HCT116 (cell line): ENCODE data around the gene CRAT. TPM values are rescaled to one million over a fixed set of nuclear protein-coding genes. Genes with fewer than 3 reads are reported as not detected.
A peak's percentile ranks its signal among the peaks of the same experiment; 100 is the strongest.
"Not testable (repeated sequence)": the region's sequence is repeated elsewhere in the genome, so short reads cannot be mapped to it uniquely, and the experiment has no call there.

Source experiments
- ATAC-seq: fragments of 200-7000 bp; cut with Tn5 transposase; 2 replicates; pipeline ENCODE4 v1.9.1; 2020; ENCODE audit warnings: mild to moderate bottlenecking, moderate library complexity
- BruUV-seq: library from RNA; stranded (reverse); fragments of 400-500 nt; replicated peaks from 2 replicates; lab custom pipeline; 2021; lab: Mats Ljungman, UMichigan
- CTCF ChIA-PET: fragments of 300-600 bp; sonication (Branson Sonifier 250); formaldehyde crosslinking; loops from one replicate; lab custom pipeline; 2021; ENCODE audit warnings: antibody characterized with exemption; lab: Charles Lee
- POLR2A ChIA-PET: fragments of 300-600, 350-600 bp; sonication (Branson Sonifier 250); formaldehyde crosslinking; loops from one replicate; lab custom pipeline; 2021; ENCODE audit warnings: antibody characterized with exemption; lab: Charles Lee
- RAD21 ChIA-PET, 2 experiments: fragments of 300-600 bp; sonication (Branson Sonifier 250); formaldehyde crosslinking; loops; one replicate each; lab custom pipeline; 2023; ENCODE audit warnings: low total read pairs in 2 of 2; ENCODE audit not compliant: uncharacterized antibody in 2 of 2, unreplicated experiment in 2 of 2, low non-redundant PET in 1 of 2; lab: Charles Lee
- DNase-seq: peaks from one replicate; pipeline ENCODE4 v3.0.0-alpha.2; 2010; ENCODE audit warnings: low read depth, low spot score
- H2AFZ ChIP-seq: fragments of 200-600 bp; shearing (Covaris generic), sonication (generic); 2 replicates; pipeline ENCODE4 v1.6.1; 2017; ENCODE audit warnings: low read depth, mixed run types, mixed read lengths, antibody characterized with exemption, low read length; ENCODE audit not compliant: poor library complexity, severe bottlenecking
- H3K27ac ChIP-seq: 2 replicates; pipeline ENCODE4 v1.5.1; 2012; ENCODE audit warnings: low read depth, low read length
- H3K27me3 ChIP-seq: fragments of 200-600 bp; sonication (generic); 2 replicates; pipeline ENCODE4 v1.6.1; 2016; ENCODE audit warnings: mixed run types, low read length, mixed read lengths; ENCODE audit not compliant: insufficient read depth
- H3K36me3 ChIP-seq, 2 experiments: fragments of 200-500 bp in 1 of 2; fragments of 200-600 bp in 1 of 2; sonication (Bioruptor generic) in 1 of 2; sonication (generic) in 1 of 2; 2 replicates each; pipeline versions ENCODE4 v1.5.1 to v1.6.1; 2014 to 2016; ENCODE audit warnings: low read length in 2 of 2, inconsistent platforms in 1 of 2, mixed read lengths in 1 of 2, mixed run types in 1 of 2; ENCODE audit not compliant: insufficient read depth in 2 of 2, control insufficient read depth in 1 of 2
- H3K4me1 ChIP-seq, 2 experiments: fragments of 200-600 bp in 1 of 2; sonication (generic) in 1 of 2; 2 replicates each; pipeline versions ENCODE4 v1.5.1 to v1.6.1; 2012 to 2017; ENCODE audit warnings: low read length in 2 of 2, inconsistent platforms in 1 of 2, mild to moderate bottlenecking in 1 of 2, mixed read lengths in 1 of 2, mixed run types in 1 of 2, moderate library complexity in 1 of 2; ENCODE audit not compliant: insufficient read depth in 2 of 2, control insufficient read depth in 1 of 2
- H3K4me2 ChIP-seq: fragments of 200-600 bp; sonication (generic); 2 replicates; pipeline ENCODE4 v1.6.1; 2017; ENCODE audit warnings: mixed run types, low read length, mixed read lengths
- H3K4me3 ChIP-seq, 2 experiments: fragments of 200-600 bp in 1 of 2; sonication (generic) in 1 of 2; replicated peaks in 1 of 2; 2 replicates each; pipeline ENCODE4 v1.5.1; 2011 to 2016; ENCODE audit warnings: low read length in 2 of 2, control low read depth in 1 of 2, low read depth in 1 of 2, mild to moderate bottlenecking in 1 of 2, mixed read lengths in 1 of 2, mixed run types in 1 of 2
- H3K79me2 ChIP-seq: fragments of 200-600 bp; sonication (generic); 2 replicates; pipeline ENCODE4 v1.6.1; 2017; ENCODE audit warnings: mild to moderate bottlenecking, mixed run types, low read length, moderate library complexity, mixed read lengths; ENCODE audit not compliant: insufficient read depth
- H3K9ac ChIP-seq: fragments of 200-600 bp; sonication (generic); 2 replicates; pipeline ENCODE4 v1.6.1; 2016; ENCODE audit warnings: low read length, mixed read lengths
- H3K9me2 ChIP-seq: fragments of 200-600 bp; sonication (generic), shearing (Covaris generic); 2 replicates; pipeline ENCODE4 v1.6.1; 2017; ENCODE audit warnings: mixed run types, mild to moderate bottlenecking, moderate library complexity; ENCODE audit not compliant: insufficient read depth
- H3K9me3 ChIP-seq, 2 experiments: fragments of 200-500 bp in 1 of 2; fragments of 200-600 bp in 1 of 2; sonication (Bioruptor generic) in 1 of 2; sonication (generic) in 1 of 2; 2 replicates each; pipeline ENCODE4 v1.6.1; 2014 to 2017; ENCODE audit warnings: low read length in 2 of 2, mixed read lengths in 2 of 2, inconsistent platforms in 1 of 2, low read depth in 1 of 2, mild to moderate bottlenecking in 1 of 2, mixed run types in 1 of 2, moderate library complexity in 1 of 2; ENCODE audit not compliant: control insufficient read depth in 1 of 2, insufficient read depth in 1 of 2
- H4K20me1 ChIP-seq: fragments of 200-600 bp; sonication (generic), shearing (Covaris generic); 2 replicates; pipeline ENCODE4 v1.6.1; 2017; ENCODE audit warnings: mixed run types, mild to moderate bottlenecking, moderate library complexity; ENCODE audit not compliant: insufficient read depth
- EZH2 ChIP-seq: fragments of 200-600 bp; sonication (generic); IDR thresholded peaks from 2 replicates; pipeline ENCODE4 v1.6.1; 2017; ENCODE audit warnings: antibody characterized with exemption, mixed run types
- intact Hi-C: fragments of 100-400 bp; cut with micrococcal nuclease; formaldehyde crosslinking; loops from 2 replicates; pipeline ENCODE4 v1.10.0; 2022
- total RNA-seq: library from RNA; stranded (reverse); gene quantifications from one replicate; pipeline ENCODE4 v1.2.1, GENCODE V29; 2021; ENCODE audit not compliant: unreplicated experiment
- TF ChIP-seq, protein P1 (sequence below): IDR thresholded peaks from 2 replicates; pipeline ENCODE4 v1.6.1; 2012

CRAT gene
- total RNA-seq, 1 experiment from 2014 or later: 29.0 TPM

DNA sequence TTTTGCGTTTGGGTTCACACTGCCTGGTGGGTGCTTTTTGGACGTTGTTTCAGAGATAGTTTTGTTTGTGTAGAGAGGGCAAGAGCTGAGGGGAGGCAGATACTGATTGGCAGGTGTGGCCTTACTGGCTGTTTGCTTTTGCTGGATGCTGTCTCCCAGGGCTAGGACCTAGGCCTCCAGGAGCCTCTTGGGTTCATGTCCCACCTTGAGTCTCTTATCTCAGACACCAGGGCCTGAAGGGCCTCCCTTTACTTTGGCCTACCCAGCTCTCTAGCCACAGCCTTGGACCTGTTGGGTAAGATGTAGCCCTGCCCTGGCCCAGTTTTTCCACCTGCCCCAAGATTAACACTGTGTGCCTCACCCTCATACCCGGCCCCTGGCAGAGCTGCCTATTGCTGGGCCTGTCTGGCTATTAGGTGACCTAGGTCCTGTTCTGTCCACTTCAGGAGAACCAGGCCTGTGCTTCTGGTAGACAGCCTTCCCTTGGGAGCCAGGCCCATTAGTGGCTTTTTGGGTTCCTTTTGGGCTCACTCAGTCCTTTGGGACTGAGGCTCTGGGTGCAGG is 14.0 kb upstream of the CRAT start:
- H3K79me2 ChIP-seq: peaks cover 31% of the 10 kb centered on the region; the same call in 1 of the 2 replicates
- H3K4me3 ChIP-seq: no peak overlapping the region
- BruUV-seq: TSS peak; percentile 15
- no peaks in the 10 kb centered on the region for H4K20me1 ChIP-seq
- TF ChIP-seq EZH2: no peak
- TF ChIP-seq, protein P1, sequence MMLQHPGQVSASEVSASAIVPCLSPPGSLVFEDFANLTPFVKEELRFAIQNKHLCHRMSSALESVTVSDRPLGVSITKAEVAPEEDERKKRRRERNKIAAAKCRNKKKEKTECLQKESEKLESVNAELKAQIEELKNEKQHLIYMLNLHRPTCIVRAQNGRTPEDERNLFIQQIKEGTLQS: no peak
- H2AFZ ChIP-seq: no peak overlapping the region
- ATAC-seq (no peak), DNase-seq (no peak)
- no peak overlapping the region for H3K9ac ChIP-seq
- peak overlapping the region; percentile 2; the same call in 1 of the 2 replicates for H3K4me2 ChIP-seq
- peaks cover 10 to 42% of the 10 kb centered on the region in 2 experiments; a peak in 3 of 4 replicates for H3K36me3 ChIP-seq
- peaks cover 3 to 17% of the 10 kb centered on the region in 2 experiments; a peak in 3 of 4 replicates for H3K4me1 ChIP-seq
- H3K27me3 ChIP-seq: no peaks in the 10 kb centered on the region
- ChIA-PET CTCF (interaction anchor here (0.9 to 2.2 kb wide), 3 partner anchors 18 to 501 kb away, joined by 3 to 10 read pairs (median 6); partner anchors contain the start of gene NTMT1), RAD21 (no interaction called here), POLR2A (no interaction called here)
- intact Hi-C loops: no loop called here
- H3K27ac ChIP-seq: no peak overlapping the region
- H3K9me2 ChIP-seq: no peaks in the 10 kb centered on the region
- H3K9me3 ChIP-seq: no peaks in the 10 kb centered on the region

DNA sequence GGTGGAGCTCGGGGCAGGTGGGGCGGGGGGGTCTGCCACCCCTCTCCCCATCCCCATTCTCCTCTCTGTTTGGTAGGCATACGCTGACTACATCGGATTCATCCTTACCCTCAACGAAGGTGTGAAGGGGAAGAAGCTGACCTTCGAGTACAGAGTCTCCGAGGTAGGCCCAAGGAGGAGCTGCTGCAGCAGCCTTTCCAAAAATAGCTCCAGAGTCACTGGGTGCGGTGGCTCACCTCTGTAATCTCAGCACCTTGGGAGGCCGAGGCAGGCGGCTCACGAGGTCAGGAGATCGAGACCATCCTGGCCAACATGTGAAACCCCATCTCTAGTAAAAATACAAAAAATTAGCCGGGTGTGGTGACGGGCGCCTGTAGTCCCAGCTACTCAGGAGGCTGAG is 12.4 kb upstream of the CRAT start:
- RAD21 ChIA-PET, H3K9me3 ChIP-seq, H3K9me2 ChIP-seq, H3K4me2 ChIP-seq, intact Hi-C loops, DNase-seq, H3K27me3 ChIP-seq, CTCF ChIA-PET, H4K20me1 ChIP-seq, H2AFZ ChIP-seq, H3K4me3 ChIP-seq, H3K27ac ChIP-seq, ATAC-seq, BruUV-seq, H3K9ac ChIP-seq: not testable (repeated sequence)
- Histone ChIP-seq H3K36me3 (peaks cover 8 to 32% of the 10 kb centered on the region in 2 experiments; a peak in 3 of 4 replicates), H3K79me2 (peaks cover 43% of the 10 kb centered on the region), H3K4me1 (peaks cover 7 to 20% of the 10 kb centered on the region in 2 experiments)
- POLR2A ChIA-PET: interaction anchor here (0.6 kb wide), 1 partner anchor 457 kb away, joined by 3 read pairs; no protein-coding TSS in a partner anchor
